Subcutaneous abdominal adipose tissue (tissue), 5 donors: ENCODE measurements around the gene SLC9A7.
"Not testable (repeated sequence)": the region's sequence is repeated elsewhere in the genome, so short reads cannot be mapped to it uniquely, and the experiment has no call there.

Source experiments
- H3K27ac ChIP-seq: one replicate; pipeline ENCODE4 v1.7.0; 2013; ENCODE audit warnings: low read depth, mild to moderate bottlenecking, inconsistent platforms, low read length, moderate library complexity
- H3K27me3 ChIP-seq, 5 donors: one replicate each; pipeline ENCODE4 v1.7.0; 2013; ENCODE audit warnings: low read length in 5 of 5, inconsistent platforms in 1 of 5; ENCODE audit not compliant: control insufficient read depth in 5 of 5, insufficient read depth in 4 of 5
- H3K36me3 ChIP-seq, 5 donors: one replicate each; pipeline ENCODE4 v1.7.0; 2013; ENCODE audit warnings: low read length in 5 of 5; ENCODE audit not compliant: control insufficient read depth in 5 of 5, insufficient read depth in 5 of 5
- H3K4me1 ChIP-seq, 5 donors: one replicate each; pipeline ENCODE4 v1.7.0; 2013; ENCODE audit warnings: low read length in 5 of 5, mild to moderate bottlenecking in 3 of 5, moderate library complexity in 1 of 5; ENCODE audit not compliant: control insufficient read depth in 5 of 5, insufficient read depth in 5 of 5
- H3K4me3 ChIP-seq, 5 donors: one replicate each; pipeline ENCODE4 v1.7.0; 2013; ENCODE audit warnings: low read length in 5 of 5, low read depth in 1 of 5
- H3K9ac ChIP-seq, 5 donors: one replicate each; pipeline ENCODE4 v1.7.0; 2013; ENCODE audit warnings: low read length in 5 of 5, mild to moderate bottlenecking in 4 of 5, moderate library complexity in 3 of 5
- H3K9me3 ChIP-seq, 5 donors: one replicate each; pipeline ENCODE4 v1.7.0; 2013; ENCODE audit warnings: low read length in 5 of 5; ENCODE audit not compliant: control insufficient read depth in 5 of 5
- donor health status: healthy.
- donor health status: healthy.
- donor health status: healthy.
- donor health status: healthy.
- donor health status: healthy.

SLC9A7 gene

GRCh38 chrX:46733226-46733625 lies 25.7 kb downstream of the SLC9A7 start:
- no peak overlapping the region for H3K4me3 ChIP-seq
- H3K27me3 ChIP-seq: no peaks in the 10 kb centered on the region
- H3K9me3 ChIP-seq: peaks cover 0 to 19% (median 7%) of the 10 kb centered on the region in 5 donors
- no peak overlapping the region for H3K9ac ChIP-seq
- H3K36me3 ChIP-seq: no peaks in the 10 kb centered on the region
- no peak overlapping the region for H3K27ac ChIP-seq
- no peaks in the 10 kb centered on the region for H3K4me1 ChIP-seq

GRCh38 chrX:46730765-46731164 lies 28.2 kb downstream of the SLC9A7 start:
- H3K4me3 ChIP-seq: no peak overlapping the region
- no peak overlapping the region for H3K27ac ChIP-seq
- H3K27me3 ChIP-seq: peaks cover 0 to 9% (median 0%) of the 10 kb centered on the region in 5 donors
- H3K9me3 ChIP-seq: peaks cover 0 to 8% (median 4%) of the 10 kb centered on the region in 5 donors
- no peaks in the 10 kb centered on the region for H3K36me3 ChIP-seq
- H3K4me1 ChIP-seq: no peaks in the 10 kb centered on the region
- H3K9ac ChIP-seq: no peak overlapping the region

- Histone ChIP-seq H3K4me3 (no peak overlapping the region), H3K27ac (no peak overlapping the region), H3K36me3 (no peaks in the 10 kb centered on the region), H3K9me3 (no peaks in the 10 kb centered on the region), H3K4me1 (no peaks in the 10 kb centered on the region), H3K9ac (no peak overlapping the region), H3K27me3 (peaks cover 0 to 12% (median 3%) of the 10 kb centered on the region in 5 donors)
Measured at GRCh38 chrX:46727441-46727840, 31.5 kb downstream of the SLC9A7 start.

GRCh38 chrX:46723569-46723927 lies 35.4 kb downstream of the SLC9A7 start:
- not testable (repeated sequence) for H3K36me3 ChIP-seq, H3K4me3 ChIP-seq, H3K9ac ChIP-seq, H3K9me3 ChIP-seq, H3K4me1 ChIP-seq, H3K27ac ChIP-seq
- H3K27me3 ChIP-seq: peaks cover 0 to 15% (median 3%) of the 10 kb centered on the region in 5 donors

GRCh38 chrX:46722742-46723568 lies 36.0 kb downstream of the SLC9A7 start:
- Histone ChIP-seq H3K27ac (no peak overlapping the region), H3K9me3 (no peaks in the 10 kb centered on the region), H3K36me3 (no peaks in the 10 kb centered on the region), H3K9ac (no peak overlapping the region), H3K27me3 (peaks cover 0 to 15% (median 3%) of the 10 kb centered on the region in 5 donors), H3K4me3 (no peak overlapping the region), H3K4me1 (no peaks in the 10 kb centered on the region)

- Histone ChIP-seq H3K27ac (no peak overlapping the region), H3K4me3 (no peak overlapping the region), H3K9ac (no peak overlapping the region), H3K27me3 (peaks cover 0 to 8% (median 0%) of the 10 kb centered on the region in 5 donors), H3K4me1 (no peaks in the 10 kb centered on the region), H3K9me3 (no peaks in the 10 kb centered on the region), H3K36me3 (no peaks in the 10 kb centered on the region)
Measured at GRCh38 chrX:46716796-46717195, 42.1 kb downstream of the SLC9A7 start.

- H3K9me3 ChIP-seq: no peaks in the 10 kb centered on the region
- no peak overlapping the region for H3K27ac ChIP-seq
- no peaks in the 10 kb centered on the region for H3K4me1 ChIP-seq
- no peak overlapping the region for H3K4me3 ChIP-seq
- peaks cover 0 to 8% (median 0%) of the 10 kb centered on the region in 5 donors for H3K27me3 ChIP-seq
- H3K9ac ChIP-seq: no peak overlapping the region
- no peaks in the 10 kb centered on the region for H3K36me3 ChIP-seq
Measured at GRCh38 chrX:46715997-46716396, 42.9 kb downstream of the SLC9A7 start.

- Histone ChIP-seq H3K36me3 (no peaks in the 10 kb centered on the region), H3K27me3 (peaks cover 0 to 8% (median under 1%) of the 10 kb centered on the region in 5 donors), H3K4me3 (no peak overlapping the region), H3K27ac (no peak overlapping the region), H3K4me1 (no peaks in the 10 kb centered on the region), H3K9ac (no peak overlapping the region), H3K9me3 (peaks cover 0 to 2% (median 0%) of the 10 kb centered on the region in 5 donors)
Measured at GRCh38 chrX:46715530-46715929, 43.4 kb downstream of the SLC9A7 start.

GRCh38 chrX:46713672-46714490 lies 45.0 kb downstream of the SLC9A7 start:
- Histone ChIP-seq H3K4me1 (no peaks in the 10 kb centered on the region), H3K9me3 (peaks cover 0 to 3% (median 0%) of the 10 kb centered on the region in 5 donors), H3K9ac (no peak overlapping the region), H3K27ac (no peak overlapping the region), H3K36me3 (no peaks in the 10 kb centered on the region), H3K27me3 (peaks cover 0 to 7% (median 2%) of the 10 kb centered on the region in 5 donors), H3K4me3 (no peak overlapping the region)

GRCh38 chrX:46712764-46713163 lies 46.2 kb downstream of the SLC9A7 start:
- Histone ChIP-seq H3K9me3 (peaks cover 0 to 3% (median 0%) of the 10 kb centered on the region in 5 donors), H3K4me3 (no peak overlapping the region), H3K27me3 (peaks cover 0 to 10% (median 2%) of the 10 kb centered on the region in 5 donors), H3K4me1 (no peaks in the 10 kb centered on the region), H3K9ac (no peak overlapping the region), H3K36me3 (no peaks in the 10 kb centered on the region), H3K27ac (no peak overlapping the region)
